ENCODE results near the gene SLC8A2. TPM values are rescaled to one million over a fixed set of nuclear protein-coding genes. Genes with fewer than 3 reads are reported as not detected.

The SLC8A2 gene
- total RNA-seq, 1 experiment from 2014 or later = 11.3 TPM

GRCh38 chr19:47510516-47511127 is 38.9 kb upstream of the SLC8A2 start:
- H2AK5ac ChIP-seq (ENCODE audit: insufficient read length, low read length) = no peak overlapping the region
- no peak overlapping the region for H2BK15ac ChIP-seq (ENCODE audit: low read depth, low read length)
- no peaks in the 10 kb centered on the region for H3K9me3 ChIP-seq (ENCODE audit: control insufficient read depth, low read depth, low read length)
- no peak overlapping the region for H3K9ac ChIP-seq (ENCODE audit: extremely low read depth, insufficient read length, low read length)
- WGBS (ENCODE audit: extremely low coverage, insufficient read length, low lambda C conversion rate) = no CpG with 5 or more reads among the region's 12 CpGs
- no peak overlapping the region for H2AFZ ChIP-seq (ENCODE audit: low read length)
- no peaks in the 10 kb centered on the region for H4K20me1 ChIP-seq (ENCODE audit: control insufficient read depth, insufficient read depth, insufficient read length)
- no peak overlapping the region for H2BK12ac ChIP-seq (ENCODE audit: insufficient read length, low read depth, low read length)
- H3T11ph ChIP-seq (ENCODE audit: low read length) = no peak overlapping the region
- Mint-ChIP-seq H3K27ac (peak overlapping the region in 2 of 3 experiments; percentile 30 to 35; a peak in 2 of 7 replicates), H3K9me3 (no peaks in the 10 kb centered on the region), H3K4me1 (peaks cover 23 to 33% of the 10 kb centered on the region in 2 experiments), H3K27me3 (ENCODE audit: low read depth) (no peaks in the 10 kb centered on the region), H3K36me3 (ENCODE audit: insufficient read depth in 1 of 3, low read depth in 3 of 3) (peaks cover 0 to 4% (median 0%) of the 10 kb centered on the region in 3 experiments; a peak in 1 of 7 replicates), H3K4me3 (no peak overlapping the region)
- H4K91ac ChIP-seq (ENCODE audit: insufficient read length, low read depth, low read length) = no peak overlapping the region
- H3K56ac ChIP-seq (ENCODE audit: insufficient read length, low read depth, low read length) = no peak overlapping the region
- H3K27me3 ChIP-seq (ENCODE audit: insufficient read depth, low read length) = no peaks in the 10 kb centered on the region
- DNase-seq = no peak
- H3K79me1 ChIP-seq (ENCODE audit: insufficient read depth, low read depth, low read length, poor library complexity, severe bottlenecking) = peaks cover 14% of the 10 kb centered on the region
- H3K23ac ChIP-seq (ENCODE audit: insufficient read length, low read depth, low read length) = no peak overlapping the region
- TF ChIP-seq, protein P1, sequence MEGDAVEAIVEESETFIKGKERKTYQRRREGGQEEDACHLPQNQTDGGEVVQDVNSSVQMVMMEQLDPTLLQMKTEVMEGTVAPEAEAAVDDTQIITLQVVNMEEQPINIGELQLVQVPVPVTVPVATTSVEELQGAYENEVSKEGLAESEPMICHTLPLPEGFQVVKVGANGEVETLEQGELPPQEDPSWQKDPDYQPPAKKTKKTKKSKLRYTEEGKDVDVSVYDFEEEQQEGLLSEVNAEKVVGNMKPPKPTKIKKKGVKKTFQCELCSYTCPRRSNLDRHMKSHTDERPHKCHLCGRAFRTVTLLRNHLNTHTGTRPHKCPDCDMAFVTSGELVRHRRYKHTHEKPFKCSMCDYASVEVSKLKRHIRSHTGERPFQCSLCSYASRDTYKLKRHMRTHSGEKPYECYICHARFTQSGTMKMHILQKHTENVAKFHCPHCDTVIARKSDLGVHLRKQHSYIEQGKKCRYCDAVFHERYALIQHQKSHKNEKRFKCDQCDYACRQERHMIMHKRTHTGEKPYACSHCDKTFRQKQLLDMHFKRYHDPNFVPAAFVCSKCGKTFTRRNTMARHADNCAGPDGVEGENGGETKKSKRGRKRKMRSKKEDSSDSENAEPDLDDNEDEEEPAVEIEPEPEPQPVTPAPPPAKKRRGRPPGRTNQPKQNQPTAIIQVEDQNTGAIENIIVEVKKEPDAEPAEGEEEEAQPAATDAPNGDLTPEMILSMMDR (conservative IDR thresholded peaks at IDR 0.05) = peak; percentile 20; the same call in 1 of the 3 replicates
- H4K5ac ChIP-seq (ENCODE audit: insufficient read length, low read depth, low read length) = no peak overlapping the region
- H3K23me2 ChIP-seq (ENCODE audit: insufficient read length, low read depth, low read length, poor library complexity, severe bottlenecking) = peaks cover 7% of the 10 kb centered on the region
- no peak overlapping the region for H2BK20ac ChIP-seq (ENCODE audit: low read depth, low read length, poor library complexity, severe bottlenecking)
- H3K14ac ChIP-seq (ENCODE audit: insufficient read depth, low read length) = no peak overlapping the region
- no peak overlapping the region for H3K18ac ChIP-seq (ENCODE audit: insufficient read length, low read depth, low read length)
- H2BK5ac ChIP-seq (ENCODE audit: insufficient read length, low read length) = no peak overlapping the region
- H3K4ac ChIP-seq (ENCODE audit: low read depth, low read length) = no peak overlapping the region
- no peak overlapping the region for H3K27ac ChIP-seq (ENCODE audit: insufficient read length, low read depth, low read length)
- H4K8ac ChIP-seq (replicated peaks; ENCODE audit: insufficient read length, low read depth, low read length) = no peak overlapping the region
- H2BK120ac ChIP-seq (ENCODE audit: low read depth, low read length, poor library complexity, severe bottlenecking) = no peak overlapping the region
- H3K79me2 ChIP-seq (ENCODE audit: insufficient read depth, low read length) = peaks cover 10% of the 10 kb centered on the region; the same call in 1 of the 2 replicates
- H3K4me1 ChIP-seq (ENCODE audit: insufficient read depth, low read length) = no peaks in the 10 kb centered on the region
- no peak overlapping the region for H3K4me2 ChIP-seq (ENCODE audit: insufficient read depth, insufficient read length, low read length)

Measured in H9 (cell line).